GM13976 (cell line): ENCODE measurements around the gene NINL.
A peak's percentile ranks its signal among the peaks of the same experiment; 100 is the strongest.

Experiments used
- DNase-seq: peaks from one replicate; pipeline ENCODE4 v3.0.0; 2012; ENCODE audit warnings: low spot score
- CTCF ChIP-seq: IDR thresholded peaks from 2 replicates; pipeline ENCODE4 v1.5.1; 2012; ENCODE audit warnings: borderline replicate concordance, mild to moderate bottlenecking; ENCODE audit not compliant: insufficient read depth; ENCODE audit errors: extremely low read depth, missing control alignments, control extremely low read depth
- in situ Hi-C: fragments of 300-500 bp; cut with MboI; formaldehyde crosslinking; loops from one replicate; pipeline ENCODE4 v1.12.0; 2022; ENCODE audit warnings: low sequenced_read_pairs, mixed read lengths, inconsistent platforms; ENCODE audit not compliant: unreplicated experiment

The NINL gene

GRCh38 chr20:25467441-25467840 lies 117.9 kb downstream of the NINL start:
- in situ Hi-C loops = no loop called here
- DNase-seq = no peak
- TF ChIP-seq CTCF = no peak

- no peak for TF ChIP-seq CTCF
- in situ Hi-C loops = no loop called here
- no peak for DNase-seq
Observed at GRCh38 chr20:25466846-25467245, 118.5 kb downstream of the NINL start.

GRCh38 chr20:25465243-25466135 lies 119.8 kb downstream of the NINL start:
- DNase-seq = no peak
- no peak for TF ChIP-seq CTCF
- in situ Hi-C loops = no loop called here

DNA sequence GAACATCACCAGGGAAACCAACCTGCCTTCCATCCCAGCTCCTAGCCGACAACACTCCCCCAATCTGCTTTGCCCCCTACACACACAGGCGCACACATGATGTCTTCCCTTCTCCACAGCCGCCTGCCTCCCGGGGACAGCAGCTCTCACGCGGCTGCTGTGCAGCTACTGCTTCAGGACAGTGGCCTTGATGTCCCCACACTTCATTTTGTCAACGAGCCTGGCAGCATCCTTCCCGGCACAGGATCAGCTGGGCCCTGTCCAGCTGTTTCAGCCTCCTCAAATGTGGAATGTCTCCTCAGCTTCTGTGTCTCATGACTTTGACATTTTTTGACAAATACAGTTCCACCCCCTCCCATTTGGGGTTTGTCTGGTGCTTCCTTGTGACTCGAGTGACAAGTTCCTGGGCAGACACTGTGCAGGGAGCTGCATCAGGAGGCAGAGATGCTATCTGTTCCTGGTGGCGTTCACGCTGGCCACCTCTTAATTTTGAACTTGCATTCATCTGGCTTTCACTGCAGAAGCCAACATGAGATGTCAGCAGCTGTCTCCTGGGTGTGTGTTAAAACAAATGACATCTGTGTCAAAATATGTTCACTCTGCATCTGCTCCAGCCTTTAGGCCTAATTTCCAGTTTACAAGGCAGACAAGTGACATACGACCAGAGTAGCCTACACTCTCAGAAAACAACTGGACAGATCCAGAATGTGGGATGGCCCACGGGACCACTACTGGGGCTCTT lies 120.7 kb downstream of the NINL start:
- in situ Hi-C loops = no loop called here
- no peak for TF ChIP-seq CTCF
- DNase-seq = no peak

DNA sequence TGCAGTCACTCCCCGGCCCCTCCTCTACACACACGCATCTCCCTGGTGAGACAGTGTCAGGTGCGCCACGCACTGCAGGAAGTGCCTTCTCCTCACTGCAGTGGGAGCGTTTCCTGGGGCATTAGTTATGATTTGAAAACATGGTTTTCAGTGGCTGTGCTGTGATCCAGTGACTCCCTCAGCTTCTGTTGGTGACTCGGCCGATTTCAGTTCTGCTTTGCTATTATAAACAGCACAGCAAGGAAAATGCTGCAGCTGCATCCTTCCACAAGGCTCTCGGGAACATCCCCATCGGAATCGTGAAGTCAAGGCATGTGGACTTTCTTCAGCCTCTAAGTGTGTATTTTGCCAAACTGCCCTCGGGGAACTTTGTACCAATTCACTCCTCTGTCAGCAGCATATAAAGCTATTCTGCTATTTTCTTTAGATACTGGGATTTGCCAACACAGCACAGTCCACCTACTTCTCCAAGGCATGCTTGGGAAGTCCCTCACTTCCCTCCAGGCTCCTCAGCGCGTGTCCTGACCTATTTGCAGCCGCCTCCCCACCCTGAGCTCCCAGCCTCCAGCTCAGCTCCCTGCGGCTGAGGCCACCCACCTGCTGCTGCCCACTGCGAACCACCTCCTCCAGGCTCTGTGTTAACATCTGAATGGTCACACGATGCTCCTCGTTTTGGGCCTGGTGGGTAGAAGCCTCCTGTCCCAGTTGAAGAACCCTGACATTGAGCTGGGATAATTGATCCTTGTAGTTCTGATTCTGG lies 123.4 kb downstream of the NINL start:
- no peak for TF ChIP-seq CTCF
- DNase-seq = peak; percentile 36
- in situ Hi-C loops = no loop called here

GRCh38 chr20:25461281-25461650 lies 124.1 kb downstream of the NINL start:
- DNase-seq = no peak
- in situ Hi-C loops = no loop called here
- TF ChIP-seq CTCF = no peak
